ENCODE data around the gene EPC1. TPM values are rescaled to one million over a fixed set of nuclear protein-coding genes. Genes with fewer than 3 reads are reported as not detected.

EPC1 gene
- total and polyA plus RNA-seq, 2 of the 8 experiments (the other 6 are each of a cell fraction or from before 2014, with no cell fraction given) = 23.7 to 42.3 TPM

DNA sequence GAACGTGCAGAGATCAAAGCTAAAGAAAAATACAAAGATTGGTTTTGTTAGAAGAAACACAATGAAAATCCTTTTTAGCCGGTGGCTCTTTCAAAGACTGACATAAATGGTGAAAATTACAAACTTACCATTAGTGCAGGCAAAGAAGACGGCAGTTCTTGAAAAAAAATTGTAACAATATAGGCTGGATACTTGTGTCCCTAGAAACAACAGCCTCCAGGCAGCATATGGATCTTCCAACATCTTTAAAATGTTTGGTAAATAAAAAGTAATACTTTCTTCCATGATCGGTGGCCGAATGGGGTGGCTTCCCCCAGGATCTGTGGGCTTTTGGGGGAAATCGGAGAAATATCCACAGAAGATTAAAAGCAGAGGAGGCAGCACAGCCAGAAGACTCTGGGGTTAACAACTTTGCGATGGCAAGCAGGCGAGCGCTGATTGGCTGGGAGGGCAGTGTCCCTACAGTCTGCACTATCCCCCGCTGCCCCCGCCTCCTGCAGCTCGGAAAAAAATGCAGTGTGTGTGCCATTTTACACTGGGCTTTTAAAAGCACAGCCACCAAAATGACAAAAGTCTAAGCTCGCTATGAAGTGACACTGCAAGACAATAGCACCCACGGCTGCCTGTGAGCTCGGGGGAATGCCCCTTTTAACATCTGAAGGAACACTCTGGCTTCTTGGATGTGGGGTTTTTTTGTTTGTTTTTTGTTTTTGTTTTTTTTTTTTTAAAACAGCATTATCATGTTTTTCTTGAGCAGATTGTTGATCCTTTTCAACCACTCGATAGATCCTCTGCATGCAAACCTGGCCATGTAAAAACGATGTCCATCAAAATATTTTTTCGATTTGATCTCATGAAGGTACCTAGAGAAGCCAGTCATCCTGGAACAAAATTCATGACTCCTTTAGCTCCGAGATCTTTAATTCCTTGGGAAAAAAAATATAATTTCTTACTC is 31.7 kb upstream of the EPC1 start (continued):
- TF ChIP-seq, protein P1, sequence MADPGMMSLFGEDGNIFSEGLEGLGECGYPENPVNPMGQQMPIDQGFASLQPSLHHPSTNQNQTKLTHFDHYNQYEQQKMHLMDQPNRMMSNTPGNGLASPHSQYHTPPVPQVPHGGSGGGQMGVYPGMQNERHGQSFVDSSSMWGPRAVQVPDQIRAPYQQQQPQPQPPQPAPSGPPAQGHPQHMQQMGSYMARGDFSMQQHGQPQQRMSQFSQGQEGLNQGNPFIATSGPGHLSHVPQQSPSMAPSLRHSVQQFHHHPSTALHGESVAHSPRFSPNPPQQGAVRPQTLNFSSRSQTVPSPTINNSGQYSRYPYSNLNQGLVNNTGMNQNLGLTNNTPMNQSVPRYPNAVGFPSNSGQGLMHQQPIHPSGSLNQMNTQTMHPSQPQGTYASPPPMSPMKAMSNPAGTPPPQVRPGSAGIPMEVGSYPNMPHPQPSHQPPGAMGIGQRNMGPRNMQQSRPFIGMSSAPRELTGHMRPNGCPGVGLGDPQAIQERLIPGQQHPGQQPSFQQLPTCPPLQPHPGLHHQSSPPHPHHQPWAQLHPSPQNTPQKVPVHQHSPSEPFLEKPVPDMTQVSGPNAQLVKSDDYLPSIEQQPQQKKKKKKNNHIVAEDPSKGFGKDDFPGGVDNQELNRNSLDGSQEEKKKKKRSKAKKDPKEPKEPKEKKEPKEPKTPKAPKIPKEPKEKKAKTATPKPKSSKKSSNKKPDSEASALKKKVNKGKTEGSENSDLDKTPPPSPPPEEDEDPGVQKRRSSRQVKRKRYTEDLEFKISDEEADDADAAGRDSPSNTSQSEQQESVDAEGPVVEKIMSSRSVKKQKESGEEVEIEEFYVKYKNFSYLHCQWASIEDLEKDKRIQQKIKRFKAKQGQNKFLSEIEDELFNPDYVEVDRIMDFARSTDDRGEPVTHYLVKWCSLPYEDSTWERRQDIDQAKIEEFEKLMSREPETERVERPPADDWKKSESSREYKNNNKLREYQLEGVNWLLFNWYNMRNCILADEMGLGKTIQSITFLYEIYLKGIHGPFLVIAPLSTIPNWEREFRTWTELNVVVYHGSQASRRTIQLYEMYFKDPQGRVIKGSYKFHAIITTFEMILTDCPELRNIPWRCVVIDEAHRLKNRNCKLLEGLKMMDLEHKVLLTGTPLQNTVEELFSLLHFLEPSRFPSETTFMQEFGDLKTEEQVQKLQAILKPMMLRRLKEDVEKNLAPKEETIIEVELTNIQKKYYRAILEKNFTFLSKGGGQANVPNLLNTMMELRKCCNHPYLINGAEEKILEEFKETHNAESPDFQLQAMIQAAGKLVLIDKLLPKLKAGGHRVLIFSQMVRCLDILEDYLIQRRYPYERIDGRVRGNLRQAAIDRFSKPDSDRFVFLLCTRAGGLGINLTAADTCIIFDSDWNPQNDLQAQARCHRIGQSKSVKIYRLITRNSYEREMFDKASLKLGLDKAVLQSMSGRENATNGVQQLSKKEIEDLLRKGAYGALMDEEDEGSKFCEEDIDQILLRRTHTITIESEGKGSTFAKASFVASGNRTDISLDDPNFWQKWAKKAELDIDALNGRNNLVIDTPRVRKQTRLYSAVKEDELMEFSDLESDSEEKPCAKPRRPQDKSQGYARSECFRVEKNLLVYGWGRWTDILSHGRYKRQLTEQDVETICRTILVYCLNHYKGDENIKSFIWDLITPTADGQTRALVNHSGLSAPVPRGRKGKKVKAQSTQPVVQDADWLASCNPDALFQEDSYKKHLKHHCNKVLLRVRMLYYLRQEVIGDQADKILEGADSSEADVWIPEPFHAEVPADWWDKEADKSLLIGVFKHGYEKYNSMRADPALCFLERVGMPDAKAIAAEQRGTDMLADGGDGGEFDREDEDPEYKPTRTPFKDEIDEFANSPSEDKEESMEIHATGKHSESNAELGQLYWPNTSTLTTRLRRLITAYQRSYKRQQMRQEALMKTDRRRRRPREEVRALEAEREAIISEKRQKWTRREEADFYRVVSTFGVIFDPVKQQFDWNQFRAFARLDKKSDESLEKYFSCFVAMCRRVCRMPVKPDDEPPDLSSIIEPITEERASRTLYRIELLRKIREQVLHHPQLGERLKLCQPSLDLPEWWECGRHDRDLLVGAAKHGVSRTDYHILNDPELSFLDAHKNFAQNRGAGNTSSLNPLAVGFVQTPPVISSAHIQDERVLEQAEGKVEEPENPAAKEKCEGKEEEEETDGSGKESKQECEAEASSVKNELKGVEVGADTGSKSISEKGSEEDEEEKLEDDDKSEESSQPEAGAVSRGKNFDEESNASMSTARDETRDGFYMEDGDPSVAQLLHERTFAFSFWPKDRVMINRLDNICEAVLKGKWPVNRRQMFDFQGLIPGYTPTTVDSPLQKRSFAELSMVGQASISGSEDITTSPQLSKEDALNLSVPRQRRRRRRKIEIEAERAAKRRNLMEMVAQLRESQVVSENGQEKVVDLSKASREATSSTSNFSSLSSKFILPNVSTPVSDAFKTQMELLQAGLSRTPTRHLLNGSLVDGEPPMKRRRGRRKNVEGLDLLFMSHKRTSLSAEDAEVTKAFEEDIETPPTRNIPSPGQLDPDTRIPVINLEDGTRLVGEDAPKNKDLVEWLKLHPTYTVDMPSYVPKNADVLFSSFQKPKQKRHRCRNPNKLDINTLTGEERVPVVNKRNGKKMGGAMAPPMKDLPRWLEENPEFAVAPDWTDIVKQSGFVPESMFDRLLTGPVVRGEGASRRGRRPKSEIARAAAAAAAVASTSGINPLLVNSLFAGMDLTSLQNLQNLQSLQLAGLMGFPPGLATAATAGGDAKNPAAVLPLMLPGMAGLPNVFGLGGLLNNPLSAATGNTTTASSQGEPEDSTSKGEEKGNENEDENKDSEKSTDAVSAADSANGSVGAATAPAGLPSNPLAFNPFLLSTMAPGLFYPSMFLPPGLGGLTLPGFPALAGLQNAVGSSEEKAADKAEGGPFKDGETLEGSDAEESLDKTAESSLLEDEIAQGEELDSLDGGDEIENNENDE (IDR thresholded peaks at IDR 0.05; ENCODE audit: insufficient replicate concordance, low read length) = no peak
- TF ChIP-seq SAP30 (IDR thresholded peaks at IDR 0.05; ENCODE audit: insufficient read depth, insufficient replicate concordance, low read length) = no peak
- TF ChIP-seq CREB1 (IDR thresholded peaks at IDR 0.05) = no peak
- TF ChIP-seq SIRT6 (IDR thresholded peaks at IDR 0.05; ENCODE audit: low read length) = no peak
- TF ChIP-seq KDM4A (IDR thresholded peaks at IDR 0.05; ENCODE audit: low read depth, low read length, severe bottlenecking) = no peak
- TF ChIP-seq KDM1A (IDR thresholded peaks at IDR 0.05; ENCODE audit: borderline replicate concordance, low read length) = no peak

All from H1 (cell line).